GM12873 (cell line): ENCODE measurements around the gene TMEM250.
A peak's percentile ranks its signal among the peaks of the same experiment; 100 is the strongest.

ENCODE experiments used
- CTCF ChIP-seq: IDR thresholded peaks from 2 replicates; pipeline ENCODE4 v1.5.1; 2012; ENCODE audit warnings: low read depth, mild to moderate bottlenecking, moderate library complexity, low read length, control low read depth; ENCODE audit not compliant: insufficient read depth; ENCODE audit errors: missing control alignments

The TMEM250 gene

GRCh38 chr9:136146126-136147037, 27.7 kb upstream of the TMEM250 start:
- no peak for TF ChIP-seq CTCF

GRCh38 chr9:136145580-136145979, 26.9 kb upstream of the TMEM250 start:
- no peak for TF ChIP-seq CTCF

- TF ChIP-seq CTCF = no peak
Measured at GRCh38 chr9:136144450-136144849, 25.8 kb upstream of the TMEM250 start.

- peak; percentile 41 for TF ChIP-seq CTCF
Measured at GRCh38 chr9:136143215-136144001, 24.7 kb upstream of the TMEM250 start.

- no peak for TF ChIP-seq CTCF
Measured at GRCh38 chr9:136142859-136143214, 24.2 kb upstream of the TMEM250 start.

- no peak for TF ChIP-seq CTCF
Measured at GRCh38 chr9:136142414-136142796, 23.7 kb upstream of the TMEM250 start.

GRCh38 chr9:136141682-136142413, 23.2 kb upstream of the TMEM250 start:
- no peak for TF ChIP-seq CTCF
